ENCODE data around the gene FN3K. TPM values are rescaled to one million over a fixed set of nuclear protein-coding genes. Genes with fewer than 3 reads are reported as not detected.

FN3K gene
- total and polyA plus RNA-seq, 2 of the 13 experiments (the other 11 are each of a cell fraction or from before 2014, with no cell fraction given) = 3.5 to 12.2 TPM

DNA sequence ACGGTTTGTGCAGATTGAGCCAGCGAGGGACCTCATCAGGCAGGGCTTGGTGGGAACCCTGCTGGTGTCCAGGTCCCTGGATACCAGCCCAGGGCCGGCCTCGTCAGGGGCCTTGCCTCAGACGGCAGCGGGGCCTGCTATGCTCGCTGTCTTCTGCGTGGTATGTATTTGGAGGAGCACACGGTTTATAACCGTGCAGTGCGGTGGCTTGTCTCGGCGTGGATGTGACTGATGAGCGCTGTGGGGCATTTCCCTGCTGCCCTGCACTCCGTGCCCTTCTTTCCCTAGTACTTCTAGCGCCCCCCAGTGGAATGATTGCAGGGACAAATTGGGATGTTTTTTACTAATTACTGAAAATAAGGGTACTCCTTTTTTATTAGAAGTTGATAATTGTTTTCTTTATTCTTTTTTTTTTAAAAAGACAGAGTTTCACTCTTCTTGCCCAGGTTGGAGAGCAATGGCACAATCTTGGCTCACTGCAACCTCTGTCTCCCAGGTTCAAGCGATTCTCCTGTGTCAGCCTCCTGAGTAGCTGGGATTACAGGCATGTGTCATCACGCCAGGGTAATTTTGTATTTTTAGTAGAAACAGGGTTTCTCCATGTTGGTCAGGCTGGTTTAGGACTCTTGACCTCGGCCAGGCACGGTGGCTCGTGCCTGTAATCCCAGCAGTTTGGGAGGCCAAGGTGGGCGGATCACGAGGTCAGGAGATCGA lies 31.8 kb downstream of the FN3K start (continued):
- 0 out of 2 replicates have a peak, but pooled peaks have one; percentile 24 for TF ChIP-seq KDM5B (CRISPR knock-in tag; IDR thresholded peaks at IDR 0.05; ENCODE audit: borderline replicate concordance)
- TF ChIP-seq HOXA5 (CRISPR knock-in tag; IDR thresholded peaks at IDR 0.05) = peak; percentile 58; the same call in 1 of the 2 replicates
- TF ChIP-seq ZNF781 (CRISPR knock-in tag; IDR thresholded peaks at IDR 0.05; ENCODE audit: borderline replicate concordance, not compliant biosample characterization) = peak; percentile 46
- peak; percentile 90 for TF ChIP-seq RAD21 (CRISPR knock-in tag; IDR thresholded peaks at IDR 0.05)
- no peak for TF ChIP-seq CEBPZ (IDR thresholded peaks at IDR 0.05; ENCODE audit: low read length)
- TF ChIP-seq DPF2 (CRISPR knock-in tag; IDR thresholded peaks at IDR 0.05; ENCODE audit: borderline replicate concordance, low read depth) = no peak
- no peak for TF ChIP-seq HNRNPLL (IDR thresholded peaks at IDR 0.05; ENCODE audit: low read depth, low read length, poor library complexity, severe bottlenecking)
- 0 out of 2 replicates have a peak, but pooled peaks have one; percentile 22 for TF ChIP-seq ZKSCAN8 (CRISPR knock-in tag; IDR thresholded peaks at IDR 0.05; ENCODE audit: borderline replicate concordance)
- TF ChIP-seq ZNF768 (CRISPR knock-in tag; IDR thresholded peaks at IDR 0.05) = peak; percentile 29; the same call in 1 of the 2 replicates
- no peak for TF ChIP-seq ZFP36 (IDR thresholded peaks at IDR 0.05; ENCODE audit: borderline replicate concordance, low read depth, low read length, partially characterized antibody)
- 0 out of 2 replicates have a peak, but pooled peaks have one; percentile 29 for TF ChIP-seq ZSCAN9 (CRISPR knock-in tag; IDR thresholded peaks at IDR 0.05; ENCODE audit: borderline replicate concordance)
- TF ChIP-seq MAFG (CRISPR knock-in tag; IDR thresholded peaks at IDR 0.05) = no peak
- 0 out of 2 replicates have a peak, but pooled peaks have one; percentile 38 for TF ChIP-seq KDM3A (CRISPR knock-in tag; IDR thresholded peaks at IDR 0.05; ENCODE audit: low read depth)
- TF ChIP-seq NRL (CRISPR knock-in tag; IDR thresholded peaks at IDR 0.05; ENCODE audit: borderline replicate concordance) = 0 out of 2 replicates have a peak, but pooled peaks have one; percentile 17
- TF ChIP-seq SMC3 (IDR thresholded peaks at IDR 0.05; ENCODE audit: low read length) = peak; percentile 93
- TF ChIP-seq CHD2 (IDR thresholded peaks at IDR 0.05; ENCODE audit: low read depth, low read length) = no peak
- TF ChIP-seq HNRNPL (IDR thresholded peaks at IDR 0.05; ENCODE audit: low read depth, low read length) = 0 out of 2 replicates have a peak, but pooled peaks have one; percentile 30
- no peak for TF ChIP-seq ATF7 (IDR thresholded peaks at IDR 0.05)
- 0 out of 2 replicates have a peak, but pooled peaks have one; percentile 41 for TF ChIP-seq ATF7 (CRISPR knock-in tag; IDR thresholded peaks at IDR 0.05)
- TF ChIP-seq, protein P1, sequence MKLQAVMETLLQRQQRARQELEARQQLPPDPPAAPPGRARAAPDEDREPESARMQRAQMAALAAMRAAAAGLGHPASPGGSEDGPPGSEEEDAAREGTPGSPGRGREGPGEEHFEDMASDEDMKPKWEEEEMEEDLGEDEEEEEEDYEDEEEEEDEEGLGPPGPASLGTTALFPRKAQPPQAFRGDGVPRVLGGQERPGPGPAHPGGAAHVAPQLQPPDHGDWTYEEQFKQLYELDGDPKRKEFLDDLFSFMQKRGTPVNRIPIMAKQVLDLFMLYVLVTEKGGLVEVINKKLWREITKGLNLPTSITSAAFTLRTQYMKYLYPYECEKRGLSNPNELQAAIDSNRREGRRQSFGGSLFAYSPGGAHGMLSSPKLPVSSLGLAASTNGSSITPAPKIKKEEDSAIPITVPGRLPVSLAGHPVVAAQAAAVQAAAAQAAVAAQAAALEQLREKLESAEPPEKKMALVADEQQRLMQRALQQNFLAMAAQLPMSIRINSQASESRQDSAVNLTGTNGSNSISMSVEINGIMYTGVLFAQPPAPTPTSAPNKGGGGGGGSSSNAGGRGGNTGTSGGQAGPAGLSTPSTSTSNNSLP (IDR thresholded peaks at IDR 0.05; ENCODE audit: low read depth, low read length) = peak; percentile 86
- TF ChIP-seq SALL1 (CRISPR knock-in tag; IDR thresholded peaks at IDR 0.05) = 0 out of 2 replicates have a peak, but pooled peaks have one; percentile 25
- TF ChIP-seq DRAP1 (CRISPR knock-in tag; IDR thresholded peaks at IDR 0.05) = peak; percentile 22; the same call in 1 of the 2 replicates
- TF ChIP-seq ZBTB7A (CRISPR knock-in tag; IDR thresholded peaks at IDR 0.05) = no peak
- no peak for TF ChIP-seq REL (CRISPR knock-in tag; conservative IDR thresholded peaks at IDR 0.05)
